ENCODE measurements around the gene PPP4R4.
"Not testable (repeated sequence)": the region's sequence is repeated elsewhere in the genome, so short reads cannot be mapped to it uniquely, and the experiment has no call there.

Gene PPP4R4

GRCh38 chr14:94144765-94145164 lies 29.4 kb upstream of the PPP4R4 start:
- no peak for DNase-seq

GRCh38 chr14:94145902-94146527 lies 28.1 kb upstream of the PPP4R4 start:
- no peak for DNase-seq

- no peak for DNase-seq
These were observed 21.4 kb upstream of the PPP4R4 start for GRCh38 chr14:94152676-94153075.

- no peak for DNase-seq
These were observed 20.3 kb upstream of the PPP4R4 start for GRCh38 chr14:94153750-94154342.

GRCh38 chr14:94156143-94156542 lies 18.0 kb upstream of the PPP4R4 start:
- not testable (repeated sequence) for DNase-seq

GRCh38 chr14:94157197-94157596 lies 16.9 kb upstream of the PPP4R4 start:
- no peak for DNase-seq

GRCh38 chr14:94158239-94158883 lies 15.8 kb upstream of the PPP4R4 start:
- no peak for DNase-seq

- no peak for DNase-seq
These were observed 13.1 kb upstream of the PPP4R4 start for GRCh38 chr14:94161058-94161457.

GRCh38 chr14:94161981-94162380 lies 12.1 kb upstream of the PPP4R4 start:
- peak; percentile 8 for DNase-seq

- DNase-seq = no peak
These were observed 11.7 kb upstream of the PPP4R4 start for GRCh38 chr14:94162466-94162865.

GRCh38 chr14:94163796-94164195 lies 10.3 kb upstream of the PPP4R4 start:
- DNase-seq = no peak

GRCh38 chr14:94164685-94165431 lies 9.3 kb upstream of the PPP4R4 start:
- no peak for DNase-seq

GRCh38 chr14:94165744-94166143 lies 8.4 kb upstream of the PPP4R4 start:
- no peak for DNase-seq

- no peak for DNase-seq
These were observed 4.0 kb upstream of the PPP4R4 start for GRCh38 chr14:94170136-94170535.

- peak; percentile 74 for DNase-seq
These were observed 2.9 kb upstream of the PPP4R4 start for GRCh38 chr14:94171208-94171607.

GRCh38 chr14:94172545-94172944 lies 1.6 kb upstream of the PPP4R4 start:
- no peak for DNase-seq

GRCh38 chr14:94173471-94173884 lies 644 bp upstream of the PPP4R4 start:
- peak; percentile 5 for DNase-seq

GRCh38 chr14:94174604-94175010 lies 485 bp downstream of the PPP4R4 start:
- no peak for DNase-seq

- no peak for DNase-seq
These were observed 1.1 kb downstream of the PPP4R4 start for GRCh38 chr14:94175011-94175745.

- DNase-seq = no peak
These were observed 1.6 kb downstream of the PPP4R4 start for GRCh38 chr14:94175747-94176146.

- DNase-seq = no peak
These were observed 2.7 kb downstream of the PPP4R4 start for GRCh38 chr14:94176808-94177207.

GRCh38 chr14:94177806-94178205 lies 3.7 kb downstream of the PPP4R4 start:
- DNase-seq = no peak

- no peak for DNase-seq
These were observed 5.1 kb downstream of the PPP4R4 start for GRCh38 chr14:94179244-94179643.
